ENCODE results near the gene NOBOX. TPM values are rescaled to one million over a fixed set of nuclear protein-coding genes. Genes with fewer than 3 reads are reported as not detected.

NOBOX gene
- total RNA-seq, 4 donors from 2014 or later = not detected

- TF ChIP-seq, protein P1, sequence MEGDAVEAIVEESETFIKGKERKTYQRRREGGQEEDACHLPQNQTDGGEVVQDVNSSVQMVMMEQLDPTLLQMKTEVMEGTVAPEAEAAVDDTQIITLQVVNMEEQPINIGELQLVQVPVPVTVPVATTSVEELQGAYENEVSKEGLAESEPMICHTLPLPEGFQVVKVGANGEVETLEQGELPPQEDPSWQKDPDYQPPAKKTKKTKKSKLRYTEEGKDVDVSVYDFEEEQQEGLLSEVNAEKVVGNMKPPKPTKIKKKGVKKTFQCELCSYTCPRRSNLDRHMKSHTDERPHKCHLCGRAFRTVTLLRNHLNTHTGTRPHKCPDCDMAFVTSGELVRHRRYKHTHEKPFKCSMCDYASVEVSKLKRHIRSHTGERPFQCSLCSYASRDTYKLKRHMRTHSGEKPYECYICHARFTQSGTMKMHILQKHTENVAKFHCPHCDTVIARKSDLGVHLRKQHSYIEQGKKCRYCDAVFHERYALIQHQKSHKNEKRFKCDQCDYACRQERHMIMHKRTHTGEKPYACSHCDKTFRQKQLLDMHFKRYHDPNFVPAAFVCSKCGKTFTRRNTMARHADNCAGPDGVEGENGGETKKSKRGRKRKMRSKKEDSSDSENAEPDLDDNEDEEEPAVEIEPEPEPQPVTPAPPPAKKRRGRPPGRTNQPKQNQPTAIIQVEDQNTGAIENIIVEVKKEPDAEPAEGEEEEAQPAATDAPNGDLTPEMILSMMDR (IDR thresholded peaks at IDR 0.05; ENCODE audit: low read depth) = no peak
Observed at GRCh38 chr7:144404946-144405345, 1.5 kb upstream of the NOBOX start.

DNA sequence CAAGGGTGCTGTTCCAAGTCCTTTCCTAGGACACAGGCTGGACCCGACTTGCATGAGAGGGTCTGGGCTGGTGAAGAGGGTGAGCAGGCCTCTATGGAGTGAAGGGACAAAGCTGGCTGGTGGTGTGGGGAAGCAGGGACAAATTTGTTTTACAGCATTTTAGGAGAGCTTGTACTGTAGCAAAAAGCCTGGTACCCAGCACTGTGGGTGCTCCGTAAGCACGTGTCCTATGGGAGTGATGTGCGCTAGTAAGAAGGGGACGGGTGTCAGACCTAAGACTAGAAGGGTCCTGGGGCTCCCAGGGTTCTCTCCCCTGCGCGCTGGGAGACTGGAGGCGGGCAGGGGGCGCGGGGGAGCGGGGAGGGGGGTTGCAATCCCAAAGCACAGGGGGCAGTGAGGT, 391 bp downstream of the NOBOX start:
- TF ChIP-seq, protein P1 (IDR thresholded peaks at IDR 0.05; ENCODE audit: low read depth) = no peak

GRCh38 chr7:144401490-144401889, 2.0 kb downstream of the NOBOX start:
- TF ChIP-seq, protein P1 (IDR thresholded peaks at IDR 0.05; ENCODE audit: low read depth) = no peak

DNA sequence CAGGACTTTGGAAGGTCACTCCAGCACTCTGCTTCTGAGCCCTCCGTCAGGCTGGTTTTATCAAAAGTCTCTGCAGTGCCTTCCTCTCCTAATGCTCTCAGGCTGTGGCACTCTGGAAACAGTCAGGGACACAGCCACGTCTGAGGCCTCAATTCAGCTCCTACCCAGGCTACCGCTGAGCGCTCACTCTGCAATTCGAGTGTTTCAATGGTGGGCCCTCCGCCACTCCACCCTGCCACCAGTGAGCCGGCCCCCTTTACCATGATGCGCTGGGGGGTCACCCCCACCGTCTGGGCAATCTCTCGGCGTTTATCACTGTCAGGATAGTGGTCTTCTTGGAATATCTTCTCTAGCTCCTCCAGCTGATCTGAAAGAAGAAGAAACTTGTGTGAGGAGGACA, 3.5 kb downstream of the NOBOX start:
- TF ChIP-seq, protein P1 (IDR thresholded peaks at IDR 0.05; ENCODE audit: low read depth) = no peak

GRCh38 chr7:144398911-144399310, 4.6 kb downstream of the NOBOX start:
- TF ChIP-seq, protein P1 (IDR thresholded peaks at IDR 0.05; ENCODE audit: low read depth) = no peak

GRCh38 chr7:144398291-144398690, 5.2 kb downstream of the NOBOX start:
- TF ChIP-seq, protein P1 (IDR thresholded peaks at IDR 0.05; ENCODE audit: low read depth) = no peak

DNA sequence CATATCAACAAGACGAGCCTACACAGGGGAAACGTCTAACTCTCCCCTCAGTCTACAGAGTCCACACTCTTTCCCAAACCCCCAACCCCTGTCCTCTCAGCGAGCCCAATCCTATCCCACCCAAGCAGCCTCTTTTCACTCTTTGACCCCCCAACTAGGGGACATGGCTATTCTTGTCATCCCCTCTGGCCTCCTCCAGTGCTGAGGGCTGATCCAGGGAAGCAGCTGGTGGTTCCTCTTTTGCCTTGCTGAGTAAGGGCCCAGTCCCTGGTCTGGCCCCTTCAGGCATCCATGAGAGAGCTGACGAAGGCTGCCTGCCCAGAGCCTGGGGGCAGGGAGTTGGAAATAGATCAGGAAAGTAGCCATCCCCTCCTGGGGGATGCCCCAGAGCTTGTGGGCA, 6.4 kb downstream of the NOBOX start:
- TF ChIP-seq, protein P1 (IDR thresholded peaks at IDR 0.05; ENCODE audit: low read depth) = no peak
